ENCODE data around the gene ASPA. TPM values are rescaled to one million over a fixed set of nuclear protein-coding genes. Genes with fewer than 3 reads are reported as not detected.

The ASPA gene
- total RNA-seq, 2 experiments from 2014 or later = not detected

DNA sequence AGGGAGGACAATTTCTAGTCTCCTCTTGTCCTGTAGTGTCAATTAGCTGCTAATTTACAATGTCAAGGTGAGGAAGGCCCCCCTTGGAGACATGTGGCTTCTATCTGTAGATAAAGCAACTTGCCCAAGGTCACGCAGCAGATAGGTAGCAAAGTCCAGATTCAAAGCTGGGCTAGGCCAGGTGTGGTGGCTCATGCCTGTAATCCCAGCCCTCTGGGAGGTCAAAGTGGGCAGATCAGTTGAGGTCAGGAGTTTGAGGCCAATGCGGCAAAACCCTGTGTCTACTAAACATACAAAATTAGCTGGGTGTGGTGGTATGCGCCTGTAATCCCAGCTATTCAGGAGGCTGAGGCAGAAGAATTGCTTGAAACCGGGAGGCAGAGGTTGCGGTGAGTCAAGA is 70.7 kb downstream of the ASPA start:
- no peak for DNase-seq (ENCODE audit: low spot score)
- intact Hi-C loops (cut with micrococcal nuclease; ENCODE audit: unreplicated experiment) = no loop called here
- Histone ChIP-seq H3K27ac (ENCODE audit: low read depth, low read length, poor library complexity, severe bottlenecking) (no peak overlapping the region), H3K4me3 (ENCODE audit: low read depth, low read length, poor library complexity, severe bottlenecking) (no peak overlapping the region), H3K4me1 (ENCODE audit: insufficient read depth, low read length, poor library complexity, severe bottlenecking) (no peaks in the 10 kb centered on the region), H2AFZ (ENCODE audit: low read length) (no peak overlapping the region), H3K9me2 (ENCODE audit: insufficient read depth, low read length) (no peaks in the 10 kb centered on the region), H4K20me1 (ENCODE audit: insufficient read depth, low read length) (no peaks in the 10 kb centered on the region), H3K4me2 (ENCODE audit: low read length) (no peak overlapping the region), H3K36me3 (ENCODE audit: insufficient read depth, low read length) (no peaks in the 10 kb centered on the region), H3K79me2 (ENCODE audit: insufficient read depth, low read depth, low read length) (no peaks in the 10 kb centered on the region), H3K9me3 (ENCODE audit: low read length) (no peaks in the 10 kb centered on the region)
- TF ChIP-seq, protein P1, sequence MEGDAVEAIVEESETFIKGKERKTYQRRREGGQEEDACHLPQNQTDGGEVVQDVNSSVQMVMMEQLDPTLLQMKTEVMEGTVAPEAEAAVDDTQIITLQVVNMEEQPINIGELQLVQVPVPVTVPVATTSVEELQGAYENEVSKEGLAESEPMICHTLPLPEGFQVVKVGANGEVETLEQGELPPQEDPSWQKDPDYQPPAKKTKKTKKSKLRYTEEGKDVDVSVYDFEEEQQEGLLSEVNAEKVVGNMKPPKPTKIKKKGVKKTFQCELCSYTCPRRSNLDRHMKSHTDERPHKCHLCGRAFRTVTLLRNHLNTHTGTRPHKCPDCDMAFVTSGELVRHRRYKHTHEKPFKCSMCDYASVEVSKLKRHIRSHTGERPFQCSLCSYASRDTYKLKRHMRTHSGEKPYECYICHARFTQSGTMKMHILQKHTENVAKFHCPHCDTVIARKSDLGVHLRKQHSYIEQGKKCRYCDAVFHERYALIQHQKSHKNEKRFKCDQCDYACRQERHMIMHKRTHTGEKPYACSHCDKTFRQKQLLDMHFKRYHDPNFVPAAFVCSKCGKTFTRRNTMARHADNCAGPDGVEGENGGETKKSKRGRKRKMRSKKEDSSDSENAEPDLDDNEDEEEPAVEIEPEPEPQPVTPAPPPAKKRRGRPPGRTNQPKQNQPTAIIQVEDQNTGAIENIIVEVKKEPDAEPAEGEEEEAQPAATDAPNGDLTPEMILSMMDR (conservative IDR thresholded peaks at IDR 0.05; ENCODE audit: low read length) = no peak
- no peak for TF ChIP-seq EZH2phosphoT487 (IDR thresholded peaks at IDR 0.05; ENCODE audit: borderline replicate concordance, low read depth, low read length)
- ChIA-PET CTCF (ENCODE audit: unreplicated experiment) (no interaction called here), POLR2A (no interaction called here)
- BruUV-seq (replicated peaks) = no TSS peak

DNA sequence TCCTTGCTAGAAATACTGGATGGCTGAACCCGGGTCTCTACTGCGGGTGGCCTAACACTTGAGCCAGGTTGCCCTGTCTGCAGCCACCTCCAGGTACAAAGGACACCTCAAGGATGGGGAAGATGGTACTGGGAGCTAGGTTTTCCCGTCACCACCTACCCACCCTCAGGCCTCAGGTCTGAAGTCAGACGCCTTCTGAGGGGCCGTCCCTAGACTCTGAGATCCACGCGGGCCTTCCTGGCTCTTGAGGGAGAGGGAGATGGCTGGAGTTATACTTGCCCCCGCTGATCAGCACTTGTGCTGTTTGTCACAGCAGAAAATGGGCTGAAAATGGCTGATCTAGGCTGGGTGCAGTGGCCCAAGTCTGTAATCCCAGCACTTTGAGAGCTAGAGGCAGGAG is 71.2 kb downstream of the ASPA start:
- no TSS peak for BruUV-seq (replicated peaks)
- H3K4me2 ChIP-seq (ENCODE audit: low read length) = no peak overlapping the region
- CTCF ChIA-PET (ENCODE audit: unreplicated experiment) = no interaction called here
- TF ChIP-seq, protein P1 (conservative IDR thresholded peaks at IDR 0.05; ENCODE audit: low read length) = no peak
- TF ChIP-seq EZH2phosphoT487 (IDR thresholded peaks at IDR 0.05; ENCODE audit: borderline replicate concordance, low read depth, low read length) = no peak
- H4K20me1 ChIP-seq (ENCODE audit: insufficient read depth, low read length) = no peaks in the 10 kb centered on the region
- no peaks in the 10 kb centered on the region for H3K9me3 ChIP-seq (ENCODE audit: low read length)
- no peaks in the 10 kb centered on the region for H3K79me2 ChIP-seq (ENCODE audit: insufficient read depth, low read depth, low read length)
- intact Hi-C loops (cut with micrococcal nuclease; ENCODE audit: unreplicated experiment) = no loop called here
- H3K9me2 ChIP-seq (ENCODE audit: insufficient read depth, low read length) = no peaks in the 10 kb centered on the region
- H2AFZ ChIP-seq (ENCODE audit: low read length) = no peak overlapping the region
- DNase-seq (ENCODE audit: low spot score) = no peak
- no peak overlapping the region for H3K27ac ChIP-seq (ENCODE audit: low read depth, low read length, poor library complexity, severe bottlenecking)
- POLR2A ChIA-PET = no interaction called here
- H3K36me3 ChIP-seq (ENCODE audit: insufficient read depth, low read length) = no peaks in the 10 kb centered on the region
- H3K4me1 ChIP-seq (ENCODE audit: insufficient read depth, low read length, poor library complexity, severe bottlenecking) = no peaks in the 10 kb centered on the region
- H3K4me3 ChIP-seq (ENCODE audit: low read depth, low read length, poor library complexity, severe bottlenecking) = no peak overlapping the region

- Histone ChIP-seq H3K4me3 (ENCODE audit: low read depth, low read length, poor library complexity, severe bottlenecking) (no peak overlapping the region), H3K27ac (ENCODE audit: low read depth, low read length, poor library complexity, severe bottlenecking) (no peak overlapping the region), H3K79me2 (ENCODE audit: insufficient read depth, low read depth, low read length) (no peaks in the 10 kb centered on the region), H3K9me2 (ENCODE audit: insufficient read depth, low read length) (no peaks in the 10 kb centered on the region), H3K4me2 (ENCODE audit: low read length) (no peak overlapping the region), H2AFZ (ENCODE audit: low read length) (no peak overlapping the region), H3K9me3 (ENCODE audit: low read length) (no peaks in the 10 kb centered on the region), H4K20me1 (ENCODE audit: insufficient read depth, low read length) (no peaks in the 10 kb centered on the region), H3K4me1 (ENCODE audit: insufficient read depth, low read length, poor library complexity, severe bottlenecking) (no peaks in the 10 kb centered on the region), H3K36me3 (ENCODE audit: insufficient read depth, low read length) (no peaks in the 10 kb centered on the region)
- intact Hi-C loops (cut with micrococcal nuclease; ENCODE audit: unreplicated experiment) = no loop called here
- ChIA-PET CTCF (ENCODE audit: unreplicated experiment) (no interaction called here), POLR2A (interaction anchor here (1.0 kb wide), 1 partner anchor 28 kb away, joined by 4 read pairs; no protein-coding TSS in a partner anchor)
- TF ChIP-seq, protein P1 (conservative IDR thresholded peaks at IDR 0.05; ENCODE audit: low read length) = no peak
- TF ChIP-seq EZH2phosphoT487 (IDR thresholded peaks at IDR 0.05; ENCODE audit: borderline replicate concordance, low read depth, low read length) = no peak
- DNase-seq (ENCODE audit: low spot score) = no peak
- no TSS peak for BruUV-seq (replicated peaks)
Measured at GRCh38 chr17:3547628-3548027, 71.8 kb downstream of the ASPA start.
